Thyroid gland (tissue), 4 donors: Measurements from ENCODE around the gene RFPL4AL1. TPM values are rescaled to one million over a fixed set of nuclear protein-coding genes. Genes with fewer than 3 reads are reported as not detected.
"Not testable (repeated sequence)": the region's sequence is repeated elsewhere in the genome, so short reads cannot be mapped to it uniquely, and the experiment has no call there.

Experiments
- DNase-seq, 2 donors: peaks; one replicate each; pipeline ENCODE4 v3.0.0-alpha.2; 2019
- H3K27ac ChIP-seq, 3 donors: fragments of 200-600 bp; sonication (generic); 1 replicate in 2 of 3; 2 replicates in 1 of 3; pipeline ENCODE4 v1.5.1; 2016 to 2019; ENCODE audit warnings: mild to moderate bottlenecking in 1 of 3, moderate library complexity in 1 of 3
- H3K27me3 ChIP-seq: fragments of 200-600 bp; sonication (generic); one replicate; pipeline ENCODE4 v1.5.1; 2019
- H3K36me3 ChIP-seq, 2 donors: fragments of 200-600 bp; sonication (generic); one replicate each; pipeline ENCODE4 v1.5.1; 2016 to 2019
- H3K4me1 ChIP-seq, 2 donors: fragments of 200-600 bp; sonication (generic); one replicate each; pipeline ENCODE4 v1.5.1; 2017 to 2019
- H3K4me3 ChIP-seq, 3 donors: fragments of 200-600 bp; sonication (generic); replicated peaks in 1 of 3; 1 replicate in 2 of 3; 2 replicates in 1 of 3; pipeline ENCODE4 v1.5.1; 2016; ENCODE audit warnings: mild to moderate bottlenecking in 1 of 3
- H3K9me3 ChIP-seq: fragments of 200-600 bp; sonication (generic); one replicate; pipeline ENCODE4 v1.5.1; 2017
- CTCF ChIP-seq, 6 experiments: fragments of 200-600 bp in 3 of 6; fragments of 450-650 bp in 3 of 6; sonication (generic) in 3 of 6; IDR thresholded peaks; one replicate each; pipeline ENCODE4 v1.5.1; 2016 to 2019; ENCODE audit warnings: antibody characterized with exemption in 6 of 6, mild to moderate bottlenecking in 2 of 6, inconsistent platforms in 1 of 6, moderate library complexity in 1 of 6
- POLR2A ChIP-seq, 2 donors: fragments of 450-650 bp; IDR thresholded peaks; one replicate each; pipeline ENCODE4 v1.6.1; 2017; ENCODE audit warnings: antibody characterized with exemption in 2 of 2, mild to moderate bottlenecking in 2 of 2, moderate library complexity in 1 of 2
- WGBS, 2 donors: methylation state at CpG; one replicate each; pipeline ENCODE4 v1.1.5; 2017; 5-methylcytosine and 5-hydroxymethylcytosine counted together
- intact Hi-C: fragments of 100-400 bp; cut with DNase I; formaldehyde crosslinking; loops from one replicate; pipeline ENCODE4 v1.15.1; 2023
- total RNA-seq, 4 donors: library from RNA; depleted of rRNA; stranded (reverse); fragments of >200 nt; gene quantifications; one replicate each; pipeline ENCODE4 v1.2.3, GENCODE V29; 2016

Gene RFPL4AL1
- total RNA-seq = under 1 TPM in 1 of 4 donors, not detected in 3; 0.33 TPM

DNA sequence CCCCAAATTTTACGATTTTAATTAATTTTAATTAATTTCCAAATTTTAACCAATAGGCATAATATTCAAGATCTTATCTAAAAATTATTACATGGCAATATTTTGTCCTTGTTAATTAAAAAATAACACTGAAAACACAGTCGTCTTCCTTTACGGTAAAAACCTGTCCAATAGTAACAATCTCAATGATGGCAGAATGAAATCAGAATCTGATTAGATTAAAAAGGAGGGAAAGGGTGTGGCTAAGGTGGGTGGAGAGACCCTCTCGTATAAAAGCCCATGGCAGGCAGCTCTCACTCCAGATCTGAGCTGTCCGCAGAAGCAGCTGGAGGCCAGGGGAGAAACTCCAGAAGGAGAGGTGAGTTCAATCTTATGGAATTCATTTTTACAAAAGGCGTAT lies at the start of gene RFPL4AL1:
Gene RFPL4AL1 (plus strand): TSS at position 301 of the 400 bp plus-strand sequence. CDS start 2,687 bp downstream, outside the sequence.
- 83 to 91% methylated on average over 6 of the region's 6 CpGs for WGBS, 2 donors
- intact Hi-C loops, H3K9me3 ChIP-seq, H3K36me3 ChIP-seq, H3K27me3 ChIP-seq, H3K4me1 ChIP-seq, H3K27ac ChIP-seq, DNase-seq, H3K4me3 ChIP-seq: not testable (repeated sequence)

DNA sequence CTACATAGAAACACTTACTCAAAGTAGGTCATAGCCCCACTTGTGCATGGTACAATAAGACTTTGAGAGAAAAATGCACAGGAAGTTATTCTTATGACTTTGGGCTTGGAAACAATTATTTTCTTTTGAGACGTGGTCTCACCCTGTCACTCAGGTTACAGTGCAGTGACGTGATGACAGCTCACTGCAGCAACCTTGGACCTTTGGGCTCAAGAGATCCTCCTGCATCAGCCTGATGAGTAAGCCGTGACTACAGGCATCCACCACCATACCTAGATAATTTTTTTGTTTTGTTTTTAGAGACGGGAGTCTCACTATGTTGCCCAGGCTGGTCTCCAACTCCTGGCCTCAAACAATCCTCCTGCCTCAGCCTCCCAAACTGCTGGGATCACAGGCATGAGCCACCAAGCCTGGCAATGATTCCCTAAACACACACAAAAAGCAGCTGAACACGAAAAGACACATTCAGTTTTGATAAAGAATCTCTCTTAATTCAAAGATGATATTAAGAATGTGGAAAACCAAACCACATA lies 48.6 kb upstream of the RFPL4AL1 start:
- Histone ChIP-seq H3K27me3 (no peaks in the 10 kb centered on the region), H3K4me1 (no peaks in the 10 kb centered on the region), H3K4me3 (no peak overlapping the region), H3K36me3 (no peaks in the 10 kb centered on the region), H3K27ac (no peak overlapping the region), H3K9me3 (no peaks in the 10 kb centered on the region)
- DNase-seq = no peak
- intact Hi-C loops = no loop called here
- TF ChIP-seq CTCF (IDR thresholded peaks at IDR 0.05) (no peak), POLR2A (IDR thresholded peaks at IDR 0.05) (no peak)
- WGBS, 2 donors = 53 to 61% methylated on average over 5 of the region's 5 CpGs

DNA sequence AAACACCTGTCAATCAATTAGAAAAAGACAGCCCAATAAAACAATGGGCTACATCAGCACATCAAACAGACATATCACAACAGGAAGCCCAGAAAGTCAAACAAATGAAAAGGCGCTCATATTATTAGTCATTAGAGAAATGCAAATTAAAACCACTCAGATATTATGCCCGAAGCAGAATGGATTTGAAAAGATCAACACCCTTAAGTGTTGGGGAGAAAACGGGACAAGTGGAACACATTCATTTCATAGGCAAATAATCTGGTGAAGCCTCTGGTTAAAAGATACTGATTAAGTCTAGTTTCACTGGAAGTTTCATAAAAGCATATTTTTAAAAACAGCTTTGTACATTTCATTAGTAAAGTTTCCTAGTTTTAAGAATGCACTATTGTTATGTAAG lies 48.1 kb upstream of the RFPL4AL1 start:
- H3K27me3 ChIP-seq = no peaks in the 10 kb centered on the region
- intact Hi-C loops = no loop called here
- no peak overlapping the region for H3K4me3 ChIP-seq
- 87 to 90% methylated on average over 3 of the region's 3 CpGs for WGBS, 2 donors
- H3K27ac ChIP-seq = no peak overlapping the region
- no peaks in the 10 kb centered on the region for H3K4me1 ChIP-seq
- no peak for DNase-seq
- no peaks in the 10 kb centered on the region for H3K9me3 ChIP-seq
- TF ChIP-seq CTCF (IDR thresholded peaks at IDR 0.05) = no peak
- H3K36me3 ChIP-seq = no peaks in the 10 kb centered on the region

DNA sequence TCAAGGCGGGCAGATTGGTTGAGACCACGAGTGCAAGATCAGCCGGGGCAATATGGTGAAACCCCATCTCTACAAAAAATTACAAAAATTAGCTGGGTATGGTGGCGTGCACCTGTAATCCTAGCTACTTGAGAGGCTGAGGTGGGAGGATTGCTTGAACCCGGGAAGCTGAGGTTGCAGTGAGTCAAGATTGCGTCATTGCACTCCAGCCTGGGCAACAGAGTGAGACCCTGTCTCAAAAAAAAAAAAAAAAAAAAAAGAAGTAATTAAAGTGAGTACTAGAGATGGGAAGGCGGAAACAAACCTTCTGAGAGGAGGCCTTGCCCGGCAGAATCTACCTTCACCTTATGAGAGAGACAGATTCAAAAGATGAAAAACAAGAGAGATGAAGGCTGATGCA lies 45.4 kb upstream of the RFPL4AL1 start:
- no peak for TF ChIP-seq POLR2A (IDR thresholded peaks at IDR 0.05)
- WGBS, 2 donors = 88 to 89% methylated on average over 8 of the region's 8 CpGs
- intact Hi-C loops = no loop called here
- Histone ChIP-seq H3K9me3 (no peaks in the 10 kb centered on the region), H3K36me3 (no peaks in the 10 kb centered on the region), H3K27me3 (no peaks in the 10 kb centered on the region), H3K4me1 (no peaks in the 10 kb centered on the region), H3K27ac (no peak overlapping the region), H3K4me3 (no peak overlapping the region)
- no peak for DNase-seq

- H3K36me3 ChIP-seq, H3K27ac ChIP-seq, H3K9me3 ChIP-seq, H3K27me3 ChIP-seq, H3K4me3 ChIP-seq, DNase-seq, H3K4me1 ChIP-seq, intact Hi-C loops: not testable (repeated sequence)
- WGBS, 2 donors = 73 to 85% methylated on average over 2 of the region's 2 CpGs
Measured at GRCh38 chr19:55730378-55730777, 38.5 kb upstream of the RFPL4AL1 start.

DNA sequence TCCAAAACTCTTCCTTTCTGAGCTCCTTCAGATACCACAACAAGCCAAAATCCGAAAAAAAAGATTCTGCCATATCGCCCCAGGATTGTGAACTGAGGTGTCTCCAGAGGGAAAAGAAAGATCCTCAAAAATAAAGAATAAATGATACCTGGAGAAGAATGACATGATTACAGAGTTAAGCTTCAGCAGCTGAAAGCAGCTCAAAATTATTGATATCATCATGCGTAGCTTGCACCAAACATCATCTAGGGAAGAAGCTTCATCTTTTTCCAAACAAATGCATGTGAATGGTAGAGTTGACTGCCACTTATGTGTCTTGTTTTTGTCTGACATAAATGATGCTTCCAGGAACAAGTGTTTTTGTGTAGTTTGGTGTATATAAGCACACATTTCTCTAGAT lies 30.6 kb upstream of the RFPL4AL1 start, which contains the start of gene NLRP9:
Gene NLRP9 (minus strand): TSS at position 101 of the 400 bp plus-strand sequence. CDS start 28 bp downstream, at position 73.
- intact Hi-C loops = no loop called here
- no peak for TF ChIP-seq POLR2A (IDR thresholded peaks at IDR 0.05)
- no peak for TF ChIP-seq CTCF (IDR thresholded peaks at IDR 0.05)
- no peak for DNase-seq
- H3K27me3 ChIP-seq = no peaks in the 10 kb centered on the region
- H3K36me3 ChIP-seq = no peaks in the 10 kb centered on the region
- H3K9me3 ChIP-seq = no peaks in the 10 kb centered on the region
- no peak within 1 kb of the TSS for H3K27ac ChIP-seq
- H3K4me3 ChIP-seq = no peak within 1 kb of the TSS
- 84 to 89% methylated on average over 3 of the region's 3 CpGs for WGBS, 2 donors
- no peaks in the 10 kb centered on the region for H3K4me1 ChIP-seq

DNA sequence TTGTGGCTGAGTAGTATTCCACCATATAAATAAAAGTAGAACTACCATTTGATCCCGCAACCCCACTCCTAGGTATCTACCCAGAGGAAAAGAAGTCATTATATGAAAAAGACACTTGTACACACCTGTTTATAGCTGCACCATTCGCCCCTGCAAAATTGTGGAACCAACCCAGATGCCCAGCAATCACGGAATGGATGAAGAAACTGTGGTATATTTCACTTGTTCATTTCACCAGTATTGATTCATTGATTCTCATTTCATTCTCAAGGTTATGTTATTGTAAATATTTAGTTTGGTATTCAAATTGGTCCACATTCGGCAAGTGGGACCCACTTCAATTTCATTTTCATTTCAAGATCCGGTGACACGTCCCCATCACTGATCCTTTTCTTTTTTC lies 18.2 kb upstream of the RFPL4AL1 start:
- H3K27ac ChIP-seq = no peak overlapping the region
- 91 to 92% methylated on average over 6 of the region's 6 CpGs for WGBS, 2 donors
- no peaks in the 10 kb centered on the region for H3K4me1 ChIP-seq
- H3K4me3 ChIP-seq = no peak overlapping the region
- TF ChIP-seq POLR2A (IDR thresholded peaks at IDR 0.05) (no peak), CTCF (IDR thresholded peaks at IDR 0.05) (no peak)
- DNase-seq = no peak
- no peaks in the 10 kb centered on the region for H3K9me3 ChIP-seq
- H3K27me3 ChIP-seq = no peaks in the 10 kb centered on the region
- H3K36me3 ChIP-seq = no peaks in the 10 kb centered on the region
- intact Hi-C loops = no loop called here
